WTC11 (cell line): Measurements from ENCODE around the gene ATP13A4.

Source experiments
- ETV6 ChIP-seq: sonication (generic); formaldehyde crosslinking; IDR thresholded peaks from 2 replicates; pipeline ENCODE4 v1.8.1; 2022; ENCODE audit warnings: mild to moderate bottlenecking, missing genetic modification reagents
- GABPB1 ChIP-seq: sonication (generic); formaldehyde crosslinking; IDR thresholded peaks from 2 replicates; pipeline ENCODE4 v1.8.1; 2023; ENCODE audit warnings: mild to moderate bottlenecking, missing genetic modification reagents
- NR2C2 ChIP-seq: sonication (generic); formaldehyde crosslinking; IDR thresholded peaks from 2 replicates; pipeline ENCODE4 v1.8.0; 2022; ENCODE audit warnings: mild to moderate bottlenecking, missing genetic modification reagents
- TP53 ChIP-seq: sonication (generic); formaldehyde crosslinking; IDR thresholded peaks from 2 replicates; pipeline ENCODE4 v1.8.1; 2023; ENCODE audit warnings: mild to moderate bottlenecking, missing genetic modification reagents
- ZBTB21 ChIP-seq: sonication (generic); formaldehyde crosslinking; IDR thresholded peaks from 2 replicates; pipeline ENCODE4 v1.8.1; 2023; ENCODE audit warnings: mild to moderate bottlenecking, missing genetic modification reagents, borderline replicate concordance
- ZNF138 ChIP-seq: sonication (generic); formaldehyde crosslinking; conservative IDR thresholded peaks from 2 replicates; pipeline ENCODE4 v1.8.1; 2022; ENCODE audit warnings: mild to moderate bottlenecking, moderate library complexity, missing genetic modification reagents
- ZNF416 ChIP-seq: fragments of 250-450 bp; sonication (Bioruptor Pico); IDR thresholded peaks from 2 replicates; pipeline ENCODE4 v1.9.0; 2021; ENCODE audit warnings: mild to moderate bottlenecking, inconsistent platforms
- TF ChIP-seq, protein P1 (sequence below): fragments of 200-600 bp; IDR thresholded peaks from 2 replicates; pipeline ENCODE4 v1.8.0; 2022; ENCODE audit warnings: antibody characterized with exemption
- TF ChIP-seq, protein P2 (sequence below): sonication (generic); formaldehyde crosslinking; IDR thresholded peaks from 2 replicates; pipeline ENCODE4 v1.8.0; 2023; ENCODE audit warnings: missing genetic modification reagents
- TF ChIP-seq, protein P3 (sequence below): sonication (generic); formaldehyde crosslinking; conservative IDR thresholded peaks from 2 replicates; pipeline ENCODE4 v1.8.1; 2022; ENCODE audit warnings: mild to moderate bottlenecking, missing genetic modification reagents
- TF ChIP-seq, protein P4 (sequence below): sonication (generic); formaldehyde crosslinking; IDR thresholded peaks from 2 replicates; pipeline ENCODE4 v1.8.0; 2022; ENCODE audit warnings: mild to moderate bottlenecking, missing genetic modification reagents
- TF ChIP-seq, protein P5 (sequence below): fragments of 250-450 bp; sonication (Bioruptor Pico); conservative IDR thresholded peaks from 2 replicates; pipeline ENCODE4 v1.9.0; 2021; ENCODE audit warnings: mild to moderate bottlenecking

DNA sequence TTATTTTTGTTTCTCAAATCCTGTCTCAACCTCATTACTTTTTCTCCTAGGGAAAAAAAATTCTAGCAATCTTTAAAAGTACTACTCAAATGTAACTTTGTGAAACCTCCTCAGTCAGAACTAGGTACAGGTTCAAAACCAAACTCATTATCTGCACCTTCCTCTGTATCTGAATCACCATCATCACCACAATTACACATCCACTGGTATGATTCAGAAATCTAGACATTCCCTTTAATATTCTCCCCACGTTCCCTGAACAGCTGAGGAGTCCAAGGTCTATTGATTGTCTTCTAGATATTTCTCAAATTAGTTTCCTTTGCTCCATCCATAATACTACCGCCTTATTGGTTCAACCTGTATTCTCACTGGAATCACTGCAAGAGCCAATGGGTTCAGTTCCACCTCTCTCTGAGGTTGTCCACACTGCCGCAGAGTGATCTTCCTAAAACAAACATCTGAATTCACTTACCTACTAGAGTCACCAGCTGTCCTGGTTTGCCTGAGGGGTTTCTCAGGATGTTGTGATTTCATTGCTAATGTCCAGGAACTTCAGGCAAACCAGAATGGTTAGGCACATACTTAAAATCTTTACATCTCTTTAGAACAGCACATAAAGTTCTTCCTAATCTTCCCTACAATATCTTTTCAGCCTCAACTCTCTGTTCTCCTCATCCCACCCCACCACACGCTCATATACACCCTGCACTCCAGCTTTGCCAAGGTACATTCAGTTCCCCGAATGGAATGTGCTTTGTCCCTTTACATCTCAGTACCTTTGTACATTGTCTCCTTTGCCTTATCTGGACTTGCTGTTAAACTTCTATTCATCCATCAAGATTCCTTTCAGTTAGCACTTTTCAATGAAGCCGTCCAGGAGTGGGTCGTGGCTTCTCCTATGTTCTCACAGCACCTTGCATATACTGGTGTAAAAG, 24.2 kb downstream of the ATP13A4 start:
- TF ChIP-seq, protein P1, sequence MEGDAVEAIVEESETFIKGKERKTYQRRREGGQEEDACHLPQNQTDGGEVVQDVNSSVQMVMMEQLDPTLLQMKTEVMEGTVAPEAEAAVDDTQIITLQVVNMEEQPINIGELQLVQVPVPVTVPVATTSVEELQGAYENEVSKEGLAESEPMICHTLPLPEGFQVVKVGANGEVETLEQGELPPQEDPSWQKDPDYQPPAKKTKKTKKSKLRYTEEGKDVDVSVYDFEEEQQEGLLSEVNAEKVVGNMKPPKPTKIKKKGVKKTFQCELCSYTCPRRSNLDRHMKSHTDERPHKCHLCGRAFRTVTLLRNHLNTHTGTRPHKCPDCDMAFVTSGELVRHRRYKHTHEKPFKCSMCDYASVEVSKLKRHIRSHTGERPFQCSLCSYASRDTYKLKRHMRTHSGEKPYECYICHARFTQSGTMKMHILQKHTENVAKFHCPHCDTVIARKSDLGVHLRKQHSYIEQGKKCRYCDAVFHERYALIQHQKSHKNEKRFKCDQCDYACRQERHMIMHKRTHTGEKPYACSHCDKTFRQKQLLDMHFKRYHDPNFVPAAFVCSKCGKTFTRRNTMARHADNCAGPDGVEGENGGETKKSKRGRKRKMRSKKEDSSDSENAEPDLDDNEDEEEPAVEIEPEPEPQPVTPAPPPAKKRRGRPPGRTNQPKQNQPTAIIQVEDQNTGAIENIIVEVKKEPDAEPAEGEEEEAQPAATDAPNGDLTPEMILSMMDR = no peak
- TF ChIP-seq ZBTB21 (CRISPR knock-in tag) (no peak), GABPB1 (CRISPR knock-in tag) (no peak), ETV6 (CRISPR knock-in tag) (no peak), TP53 (CRISPR knock-in tag) (no peak), ZNF138 (CRISPR knock-in tag) (no peak), ZNF416 (CRISPR knock-in tag) (no peak), NR2C2 (CRISPR knock-in tag) (no peak)
- TF ChIP-seq, protein P2, sequence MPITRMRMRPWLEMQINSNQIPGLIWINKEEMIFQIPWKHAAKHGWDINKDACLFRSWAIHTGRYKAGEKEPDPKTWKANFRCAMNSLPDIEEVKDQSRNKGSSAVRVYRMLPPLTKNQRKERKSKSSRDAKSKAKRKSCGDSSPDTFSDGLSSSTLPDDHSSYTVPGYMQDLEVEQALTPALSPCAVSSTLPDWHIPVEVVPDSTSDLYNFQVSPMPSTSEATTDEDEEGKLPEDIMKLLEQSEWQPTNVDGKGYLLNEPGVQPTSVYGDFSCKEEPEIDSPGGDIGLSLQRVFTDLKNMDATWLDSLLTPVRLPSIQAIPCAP (CRISPR knock-in tag) = no peak
- TF ChIP-seq, protein P3, sequence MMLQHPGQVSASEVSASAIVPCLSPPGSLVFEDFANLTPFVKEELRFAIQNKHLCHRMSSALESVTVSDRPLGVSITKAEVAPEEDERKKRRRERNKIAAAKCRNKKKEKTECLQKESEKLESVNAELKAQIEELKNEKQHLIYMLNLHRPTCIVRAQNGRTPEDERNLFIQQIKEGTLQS (CRISPR knock-in tag) = no peak
- TF ChIP-seq, protein P4, sequence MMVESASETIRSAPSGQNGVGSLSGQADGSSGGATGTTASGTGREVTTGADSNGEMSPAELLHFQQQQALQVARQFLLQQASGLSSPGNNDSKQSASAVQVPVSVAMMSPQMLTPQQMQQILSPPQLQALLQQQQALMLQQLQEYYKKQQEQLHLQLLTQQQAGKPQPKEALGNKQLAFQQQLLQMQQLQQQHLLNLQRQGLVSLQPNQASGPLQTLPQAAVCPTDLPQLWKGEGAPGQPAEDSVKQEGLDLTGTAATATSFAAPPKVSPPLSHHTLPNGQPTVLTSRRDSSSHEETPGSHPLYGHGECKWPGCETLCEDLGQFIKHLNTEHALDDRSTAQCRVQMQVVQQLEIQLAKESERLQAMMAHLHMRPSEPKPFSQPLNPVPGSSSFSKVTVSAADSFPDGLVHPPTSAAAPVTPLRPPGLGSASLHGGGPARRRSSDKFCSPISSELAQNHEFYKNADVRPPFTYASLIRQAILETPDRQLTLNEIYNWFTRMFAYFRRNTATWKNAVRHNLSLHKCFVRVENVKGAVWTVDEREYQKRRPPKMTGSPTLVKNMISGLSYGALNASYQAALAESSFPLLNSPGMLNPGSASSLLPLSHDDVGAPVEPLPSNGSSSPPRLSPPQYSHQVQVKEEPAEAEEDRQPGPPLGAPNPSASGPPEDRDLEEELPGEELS (CRISPR knock-in tag) = no peak
- TF ChIP-seq, protein P5, sequence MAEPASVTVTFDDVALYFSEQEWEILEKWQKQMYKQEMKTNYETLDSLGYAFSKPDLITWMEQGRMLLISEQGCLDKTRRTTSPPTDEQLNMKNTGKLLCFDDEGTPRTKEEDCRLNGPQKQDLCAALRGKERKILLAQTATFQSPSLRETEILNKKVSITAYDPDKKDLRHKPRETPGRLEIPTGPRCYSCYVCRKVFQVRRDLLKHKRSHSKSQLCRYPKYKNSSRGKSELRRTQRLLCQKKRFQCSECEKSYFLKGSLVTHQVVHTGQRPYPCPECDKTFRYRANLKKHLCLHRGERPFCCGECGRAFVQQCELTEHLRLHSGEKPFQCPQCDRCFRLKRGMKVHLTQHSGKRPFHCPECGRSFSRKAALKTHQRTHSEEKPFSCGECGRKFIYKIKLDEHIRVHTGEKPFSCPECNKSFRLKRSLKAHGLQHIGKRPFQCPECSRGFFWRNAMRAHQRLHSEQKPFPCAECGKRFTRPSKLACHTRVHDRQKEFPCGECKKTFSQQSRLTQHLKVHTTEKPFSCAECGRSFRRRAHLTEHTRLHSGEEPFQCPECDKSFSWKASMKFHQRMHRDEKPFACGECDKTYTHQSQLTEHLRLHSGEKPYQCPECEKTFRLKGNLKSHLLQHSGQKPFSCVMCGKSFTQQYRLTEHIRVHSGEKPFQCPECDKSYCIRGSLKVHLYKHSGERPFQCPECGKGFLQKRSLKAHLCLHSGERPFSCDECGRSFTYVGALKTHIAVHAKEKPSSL = no peak
